GM18870 (cell line): Measurements from ENCODE around the gene AP3D1.

Experiments used
- ATAC-seq: cut with Tn5 transposase; IDR thresholded peaks from one replicate; pipeline ENCODE4 v1.9.1; 2021; ENCODE audit warnings: moderate library complexity; ENCODE audit not compliant: unreplicated experiment

AP3D1 gene

DNA sequence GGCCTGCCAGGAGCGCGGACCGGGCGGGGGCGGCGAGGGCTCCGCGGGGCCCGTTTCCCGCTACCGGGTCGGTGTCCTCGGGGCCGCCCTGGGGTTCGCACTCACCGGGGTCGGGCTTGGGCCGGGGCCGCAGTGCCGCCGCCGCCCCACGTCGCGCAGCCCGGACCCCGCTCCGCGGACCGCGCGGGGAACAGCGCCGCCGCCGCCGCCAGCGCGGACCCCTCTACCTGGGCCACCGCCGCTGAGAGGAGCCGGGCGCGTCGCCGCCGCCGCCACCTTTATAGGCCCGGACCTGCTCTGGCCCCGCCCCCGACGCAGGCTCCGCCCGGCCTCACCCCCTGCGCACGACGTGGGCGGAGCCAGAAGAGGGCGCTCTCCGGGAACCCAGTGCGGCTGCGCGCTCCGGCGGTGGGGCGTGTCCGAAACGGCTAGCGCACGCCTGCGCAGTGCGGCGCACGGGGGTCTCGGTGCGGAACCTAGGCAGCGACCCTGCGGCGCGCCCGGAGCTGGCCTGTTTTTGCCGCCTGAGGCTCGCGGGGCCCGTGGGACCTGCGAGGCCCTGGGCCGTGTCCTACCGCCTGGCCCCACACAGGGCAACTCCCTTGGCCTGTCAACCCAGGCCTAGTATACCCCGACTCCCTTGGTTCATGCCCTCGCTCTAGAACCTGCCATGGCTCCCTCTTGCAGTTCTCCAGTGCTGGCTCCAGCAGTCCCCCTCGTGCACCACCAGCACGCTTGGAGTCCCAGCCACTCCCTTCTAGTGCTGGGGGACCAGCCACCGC lies 100.2 kb downstream of the AP3D1 start, which contains the start of gene MKNK2:
Gene MKNK2, minus strand, starts transcription at position 254 of the 782 bp plus-strand sequence. CDS start 393 bp downstream, outside the sequence.
- ATAC-seq, result no peak
